Hippocampal formation (tissue), 2 donors: Measurements from ENCODE around the gene MMP28.

Source experiments
- DNase-seq, 2 donors: peaks; one replicate each; lab custom pipeline; 2025; lab: John Stamatoyannopoulos, UW

Gene MMP28

GRCh38 chr17:35726127-35726952, 69.1 kb downstream of the MMP28 start:
- no peak for DNase-seq

GRCh38 chr17:35725802-35726126, 69.7 kb downstream of the MMP28 start:
- no peak for DNase-seq

GRCh38 chr17:35725058-35725457, 70.4 kb downstream of the MMP28 start:
- DNase-seq, result no peak

GRCh38 chr17:35723735-35724134, 71.7 kb downstream of the MMP28 start:
- DNase-seq, result no peak

- DNase-seq, result no peak
These were observed 78.0 kb downstream of the MMP28 start for GRCh38 chr17:35717475-35717874.

- DNase-seq, result no peak
These were observed 78.5 kb downstream of the MMP28 start for GRCh38 chr17:35716897-35717465.

- no peak for DNase-seq
These were observed 79.3 kb downstream of the MMP28 start for GRCh38 chr17:35716173-35716572.
